Natural killer cell (primary cell): ENCODE data around the gene BTD. TPM values are rescaled to one million over a fixed set of nuclear protein-coding genes. Genes with fewer than 3 reads are reported as not detected.

Experiments used
- ATAC-seq, 3 donors: fragments of 150-1000 bp in 2 of 3; fragments of 200-7000 bp in 1 of 3; cut with Tn5 transposase; 1 replicate in 1 of 3; 2 replicates in 2 of 3; pipeline ENCODE4 v1.10.0; 2021; ENCODE audit warnings: mild to moderate bottlenecking in 2 of 3, moderate library complexity in 2 of 3
- DNase-seq, 2 donors: peaks; one replicate each; pipeline versions ENCODE4 v3.0.0 to v3.0.0-alpha.2; 2013 to 2021; ENCODE audit warnings: mixed read lengths in 1 of 2
- H3K27ac ChIP-seq: one replicate; pipeline ENCODE4 v1.5.1; 2013; ENCODE audit warnings: mild to moderate bottlenecking, low read length
- H3K27me3 ChIP-seq: one replicate; pipeline ENCODE4 v1.6.1; 2013; ENCODE audit warnings: low read length; ENCODE audit not compliant: control insufficient read depth, insufficient read depth
- H3K36me3 ChIP-seq: one replicate; pipeline ENCODE4 v1.6.1; 2013; ENCODE audit warnings: low read length; ENCODE audit not compliant: control insufficient read depth, insufficient read depth
- H3K4me1 ChIP-seq: one replicate; pipeline ENCODE4 v1.6.1; 2013; ENCODE audit warnings: low read length; ENCODE audit not compliant: control insufficient read depth, insufficient read depth
- H3K4me3 ChIP-seq: one replicate; pipeline ENCODE4 v1.5.1; 2013; ENCODE audit warnings: low read length
- H3K9me3 ChIP-seq: one replicate; pipeline ENCODE4 v1.6.1; 2013; ENCODE audit warnings: low read length; ENCODE audit not compliant: control insufficient read depth, insufficient read depth
- H3K27ac Mint-ChIP-seq, 2 donors: one replicate each; pipeline ENCODE4 v1.8.0; 2022; ENCODE audit warnings: mild to moderate bottlenecking in 2 of 2, mixed read lengths in 2 of 2, moderate library complexity in 1 of 2
- H3K27me3 Mint-ChIP-seq, 2 donors: one replicate each; pipeline ENCODE4 v1.8.0; 2022; ENCODE audit warnings: low read depth in 2 of 2, mixed read lengths in 2 of 2
- H3K36me3 Mint-ChIP-seq: one replicate; pipeline ENCODE4 v1.8.0; 2022; ENCODE audit warnings: mixed read lengths
- H3K4me1 Mint-ChIP-seq, 2 donors: one replicate each; pipeline ENCODE4 v1.8.0; 2022; ENCODE audit warnings: mixed read lengths in 2 of 2
- H3K4me3 Mint-ChIP-seq: one replicate; pipeline ENCODE4 v1.8.0; 2022; ENCODE audit warnings: mild to moderate bottlenecking, moderate library complexity, mixed read lengths
- H3K9me3 Mint-ChIP-seq, 2 donors: one replicate each; pipeline ENCODE4 v1.8.0; 2022; ENCODE audit warnings: mixed read lengths in 2 of 2
- WGBS: methylation state at CpG from one replicate; pipeline ENCODE4 v1.1.7; 2013; ENCODE audit warnings: missing lambda C conversion rate; ENCODE audit not compliant: insufficient coverage; 5-methylcytosine and 5-hydroxymethylcytosine counted together
- intact Hi-C: fragments of 100-400 bp; cut with micrococcal nuclease; formaldehyde crosslinking; loops from one replicate; pipeline ENCODE4 v1.14.2; 2022
- total RNA-seq, 4 donors: library from RNA; stranded (reverse); fragments of 120-200 nt in 1 of 4; gene quantifications; one replicate each; pipeline versions ENCODE4 v1.2.3 to v1.2.4, GENCODE V29; 2013 to 2022
- TF ChIP-seq, protein P1 (sequence below): fragments of 200-600 bp; IDR thresholded peaks from one replicate; pipeline ENCODE4 v1.8.0; 2022; ENCODE audit warnings: antibody characterized with exemption

The BTD gene
- total RNA-seq, 3 donors from 2014 or later (not counting 1 experiment from before 2014, with no cell fraction given): 19.9 to 27.5 (median 23.6) TPM

DNA sequence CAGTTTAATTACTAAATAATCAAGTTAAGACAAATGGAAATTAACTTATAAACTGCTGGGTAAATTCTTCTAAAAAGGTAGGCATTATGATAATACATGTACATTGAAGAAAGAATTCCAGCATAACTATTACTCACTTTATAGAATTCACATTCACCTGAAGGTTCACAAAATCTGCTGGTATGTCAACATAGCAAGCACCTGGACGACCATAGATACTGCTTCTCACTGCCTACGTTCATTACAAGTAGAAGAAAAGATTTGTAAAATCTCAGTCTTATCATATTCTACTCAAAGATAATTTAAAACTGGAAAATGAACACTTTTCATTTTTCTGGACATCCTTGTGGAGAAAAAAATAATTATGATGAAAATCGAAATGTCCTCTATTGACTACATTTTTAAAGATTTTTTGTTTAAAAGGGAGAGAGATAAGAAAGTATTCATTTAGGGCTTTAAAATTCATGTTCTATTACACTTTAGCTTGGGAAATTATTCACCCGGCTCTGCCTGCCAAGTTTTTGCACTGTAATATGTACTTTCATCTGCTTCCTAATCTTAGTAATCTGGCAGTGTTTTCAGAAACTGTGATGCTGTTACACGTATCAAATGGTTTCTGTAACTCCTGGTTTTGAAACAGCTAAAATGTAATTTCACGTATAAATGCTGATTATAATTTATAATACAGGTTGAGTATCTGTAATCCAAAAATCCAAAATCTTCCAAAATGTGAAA, 16.3 kb upstream of the BTD start:
- 94% methylated on average over 5 of the region's 6 CpGs for WGBS
- H3K36me3 Mint-ChIP-seq: peaks cover 27% of the 10 kb centered on the region
- no peaks in the 10 kb centered on the region for H3K9me3 ChIP-seq
- no peaks in the 10 kb centered on the region for H3K4me1 ChIP-seq
- H3K4me3 Mint-ChIP-seq: no peak overlapping the region
- TF ChIP-seq, protein P1, sequence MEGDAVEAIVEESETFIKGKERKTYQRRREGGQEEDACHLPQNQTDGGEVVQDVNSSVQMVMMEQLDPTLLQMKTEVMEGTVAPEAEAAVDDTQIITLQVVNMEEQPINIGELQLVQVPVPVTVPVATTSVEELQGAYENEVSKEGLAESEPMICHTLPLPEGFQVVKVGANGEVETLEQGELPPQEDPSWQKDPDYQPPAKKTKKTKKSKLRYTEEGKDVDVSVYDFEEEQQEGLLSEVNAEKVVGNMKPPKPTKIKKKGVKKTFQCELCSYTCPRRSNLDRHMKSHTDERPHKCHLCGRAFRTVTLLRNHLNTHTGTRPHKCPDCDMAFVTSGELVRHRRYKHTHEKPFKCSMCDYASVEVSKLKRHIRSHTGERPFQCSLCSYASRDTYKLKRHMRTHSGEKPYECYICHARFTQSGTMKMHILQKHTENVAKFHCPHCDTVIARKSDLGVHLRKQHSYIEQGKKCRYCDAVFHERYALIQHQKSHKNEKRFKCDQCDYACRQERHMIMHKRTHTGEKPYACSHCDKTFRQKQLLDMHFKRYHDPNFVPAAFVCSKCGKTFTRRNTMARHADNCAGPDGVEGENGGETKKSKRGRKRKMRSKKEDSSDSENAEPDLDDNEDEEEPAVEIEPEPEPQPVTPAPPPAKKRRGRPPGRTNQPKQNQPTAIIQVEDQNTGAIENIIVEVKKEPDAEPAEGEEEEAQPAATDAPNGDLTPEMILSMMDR: no peak
- H3K27ac Mint-ChIP-seq: no peak overlapping the region
- no peaks in the 10 kb centered on the region for H3K27me3 Mint-ChIP-seq
- no peak for ATAC-seq
- H3K4me3 ChIP-seq: no peak overlapping the region
- no peak overlapping the region for H3K27ac ChIP-seq
- H3K9me3 Mint-ChIP-seq: no peaks in the 10 kb centered on the region
- H3K27me3 ChIP-seq: no peaks in the 10 kb centered on the region
- no peak for DNase-seq
- peaks cover 66% of the 10 kb centered on the region for H3K36me3 ChIP-seq
- H3K4me1 Mint-ChIP-seq: no peaks in the 10 kb centered on the region
- intact Hi-C loops: no loop called here

GRCh38 chr3:15591242-15591641, 10.3 kb upstream of the BTD start:
- no peaks in the 10 kb centered on the region for H3K27me3 ChIP-seq
- no peaks in the 10 kb centered on the region for H3K9me3 Mint-ChIP-seq
- TF ChIP-seq, protein P1: no peak
- H3K4me3 ChIP-seq: no peak overlapping the region
- intact Hi-C loops: no loop called here
- peak overlapping the region in 1 of 2 donors; percentile 67 for H3K27ac Mint-ChIP-seq
- H3K36me3 Mint-ChIP-seq: peaks cover 5% of the 10 kb centered on the region
- H3K4me1 ChIP-seq: no peaks in the 10 kb centered on the region
- no peaks in the 10 kb centered on the region for H3K27me3 Mint-ChIP-seq
- 94% methylated on average over 2 of the region's 3 CpGs for WGBS
- DNase-seq: no peak
- peaks cover 35% of the 10 kb centered on the region for H3K36me3 ChIP-seq
- no peak for ATAC-seq
- H3K27ac ChIP-seq: no peak overlapping the region
- no peak overlapping the region for H3K4me3 Mint-ChIP-seq
- no peaks in the 10 kb centered on the region for H3K4me1 Mint-ChIP-seq
- H3K9me3 ChIP-seq: no peaks in the 10 kb centered on the region

DNA sequence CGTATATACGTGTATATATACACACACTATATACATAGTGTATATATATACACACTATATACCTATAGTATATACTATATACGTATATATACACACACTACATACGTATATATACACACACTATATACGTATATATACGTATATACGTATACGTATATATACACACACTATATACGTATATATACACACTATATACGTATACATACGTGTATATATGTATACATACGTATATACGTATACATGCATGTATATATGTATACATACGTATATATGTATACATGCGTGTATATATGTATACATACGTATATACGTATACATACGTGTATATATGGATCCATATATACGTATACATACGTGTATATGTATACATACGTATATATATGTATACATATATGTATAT, 9.6 kb upstream of the BTD start:
- Histone ChIP-seq H3K4me3 (no peak overlapping the region), H3K36me3 (peaks cover 33% of the 10 kb centered on the region), H3K9me3 (no peaks in the 10 kb centered on the region), H3K27ac (no peak overlapping the region), H3K27me3 (no peaks in the 10 kb centered on the region), H3K4me1 (no peaks in the 10 kb centered on the region)
- TF ChIP-seq, protein P1: no peak
- no peaks in the 10 kb centered on the region for H3K4me1 Mint-ChIP-seq
- intact Hi-C loops: no loop called here
- DNase-seq (no peak), ATAC-seq (peak in 1 of 3 donors; percentile 37)
- H3K27ac Mint-ChIP-seq: no peak overlapping the region
- no peaks in the 10 kb centered on the region for H3K9me3 Mint-ChIP-seq
- H3K4me3 Mint-ChIP-seq: no peak overlapping the region
- WGBS: no CpG with 5 or more reads among the region's 21 CpGs
- H3K27me3 Mint-ChIP-seq: no peaks in the 10 kb centered on the region
- H3K36me3 Mint-ChIP-seq: peaks cover 3% of the 10 kb centered on the region

GRCh38 chr3:15592968-15593367, 8.6 kb upstream of the BTD start:
- Mint-ChIP-seq H3K27ac (no peak overlapping the region), H3K4me1 (peaks cover 0 to 4% of the 10 kb centered on the region in 2 donors), H3K27me3 (no peaks in the 10 kb centered on the region), H3K9me3 (no peaks in the 10 kb centered on the region), H3K4me3 (no peak overlapping the region), H3K36me3 (peaks cover 13% of the 10 kb centered on the region)
- peaks cover 40% of the 10 kb centered on the region for H3K36me3 ChIP-seq
- WGBS: 100% methylated on average over 1 of the region's 8 CpGs
- H3K4me1 ChIP-seq: no peaks in the 10 kb centered on the region
- ATAC-seq (no peak), DNase-seq (no peak)
- TF ChIP-seq, protein P1: no peak
- H3K27ac ChIP-seq: no peak overlapping the region
- no peak overlapping the region for H3K4me3 ChIP-seq
- H3K27me3 ChIP-seq: no peaks in the 10 kb centered on the region
- intact Hi-C loops: no loop called here
- H3K9me3 ChIP-seq: no peaks in the 10 kb centered on the region
